Activated CD4-positive, CD25-positive, alpha-beta regulatory T cell treated with anti-CD3 and anti-CD28 coated beads, Interleukin-2, amount 50 U/mL, for 24 hours (primary cell): ENCODE measurements around the gene RAB6B.

ENCODE experiments used
- ATAC-seq, 2 donors: fragments of 150-1000 bp; cut with Tn5 transposase; one replicate each; pipeline ENCODE4 v1.10.0; 2021; ENCODE audit warnings: mild to moderate bottlenecking in 1 of 2, moderate library complexity in 1 of 2

Gene RAB6B

GRCh38 chr3:133894353-133895207 lies 1.1 kb downstream of the RAB6B start:
- no peak for ATAC-seq

GRCh38 chr3:133893683-133894352 lies 1.9 kb downstream of the RAB6B start:
- no peak for ATAC-seq

- no peak for ATAC-seq
These were observed 3.0 kb downstream of the RAB6B start for GRCh38 chr3:133892541-133893231.

- ATAC-seq = no peak
These were observed 3.9 kb downstream of the RAB6B start for GRCh38 chr3:133891662-133892378.

GRCh38 chr3:133890972-133891644 lies 4.6 kb downstream of the RAB6B start:
- no peak for ATAC-seq

GRCh38 chr3:133890037-133890436 lies 5.6 kb downstream of the RAB6B start:
- no peak for ATAC-seq

- ATAC-seq = no peak
These were observed 6.8 kb downstream of the RAB6B start for GRCh38 chr3:133888726-133889340.

- ATAC-seq = no peak
These were observed 7.6 kb downstream of the RAB6B start for GRCh38 chr3:133887803-133888703.

- no peak for ATAC-seq
These were observed 8.4 kb downstream of the RAB6B start for GRCh38 chr3:133887074-133887802.

- ATAC-seq = no peak
These were observed 9.5 kb downstream of the RAB6B start for GRCh38 chr3:133886031-133886722.

- ATAC-seq = no peak
These were observed 10.6 kb downstream of the RAB6B start for GRCh38 chr3:133884887-133885711.

GRCh38 chr3:133884054-133884886 lies 11.4 kb downstream of the RAB6B start:
- ATAC-seq = no peak

- ATAC-seq = no peak
These were observed 12.0 kb downstream of the RAB6B start for GRCh38 chr3:133883641-133884040.

GRCh38 chr3:133882986-133883586 lies 12.6 kb downstream of the RAB6B start:
- ATAC-seq = no peak

GRCh38 chr3:133881939-133882825 lies 13.5 kb downstream of the RAB6B start:
- peak; percentile 33 to 44 for ATAC-seq

- no peak for ATAC-seq
These were observed 14.2 kb downstream of the RAB6B start for GRCh38 chr3:133881492-133881891.
